Stimulated activated CD8-positive, alpha-beta memory T cell treated with anti-CD3 and anti-CD28 coated beads, Interleukin-4, amount 100 ng/mL, for 24 hours (primary cell): ENCODE results near the gene ROR1.
"Not testable (repeated sequence)": the region's sequence is repeated elsewhere in the genome, so short reads cannot be mapped to it uniquely, and the experiment has no call there.

Source experiments
- DNase-seq: peaks from one replicate; pipeline ENCODE4 v3.0.0-alpha.2; 2020; ENCODE audit warnings: low read depth

Gene ROR1

DNA sequence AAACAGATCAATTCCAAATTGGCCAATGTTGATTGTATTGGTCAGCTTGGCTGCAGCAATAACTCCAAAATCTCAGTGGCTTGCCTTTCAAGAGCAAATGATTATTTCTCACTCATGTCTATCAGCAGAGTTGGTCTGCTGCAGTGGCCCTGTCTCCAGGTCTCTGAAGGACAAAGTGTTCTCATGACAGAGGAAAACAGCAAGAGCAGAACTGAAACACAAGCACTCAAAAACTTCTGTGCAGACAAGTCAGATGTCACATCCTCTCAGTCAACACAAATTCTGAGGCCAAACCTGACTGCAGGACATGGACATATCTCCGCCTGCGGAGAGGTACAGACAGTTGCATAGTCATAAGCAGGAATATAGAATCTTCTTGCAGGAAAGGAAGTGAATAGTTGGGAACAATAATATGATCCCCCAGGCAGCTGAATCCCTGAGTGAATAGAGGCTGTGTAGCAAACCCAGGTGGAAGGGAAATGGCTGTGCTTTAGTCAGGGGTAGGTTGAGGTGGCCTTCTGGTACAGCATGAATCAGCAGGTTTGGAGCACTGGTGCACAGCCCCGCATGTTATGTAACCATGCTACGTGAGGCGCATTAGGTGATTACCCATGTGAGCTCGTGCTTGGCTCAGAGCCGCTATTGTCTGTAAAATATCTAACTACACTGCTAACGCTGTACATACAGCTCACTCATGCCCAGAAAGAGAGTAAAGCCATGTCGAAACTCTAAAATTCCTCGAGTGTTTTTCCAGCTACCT is 412.5 kb downstream of the ROR1 start:
- DNase-seq: no peak

DNA sequence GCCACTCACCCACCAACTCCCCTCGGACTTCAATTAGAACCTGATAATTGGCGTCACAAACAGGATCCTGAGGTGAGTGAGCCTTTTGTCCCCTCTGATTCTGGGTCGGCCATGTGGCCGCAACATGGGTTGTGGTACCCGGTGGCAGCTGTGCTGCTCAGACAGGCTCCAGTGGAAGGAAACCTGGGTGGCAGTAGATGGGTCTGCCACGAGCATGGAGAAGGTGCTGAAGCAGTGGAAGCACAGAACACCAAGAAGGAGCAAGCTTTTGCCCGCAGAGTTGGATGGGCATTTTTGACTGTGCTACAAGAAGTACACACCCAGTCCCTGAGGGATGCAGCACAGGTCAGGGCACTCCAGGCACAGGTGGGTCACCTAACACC is 413.1 kb downstream of the ROR1 start:
- no peak for DNase-seq

DNA sequence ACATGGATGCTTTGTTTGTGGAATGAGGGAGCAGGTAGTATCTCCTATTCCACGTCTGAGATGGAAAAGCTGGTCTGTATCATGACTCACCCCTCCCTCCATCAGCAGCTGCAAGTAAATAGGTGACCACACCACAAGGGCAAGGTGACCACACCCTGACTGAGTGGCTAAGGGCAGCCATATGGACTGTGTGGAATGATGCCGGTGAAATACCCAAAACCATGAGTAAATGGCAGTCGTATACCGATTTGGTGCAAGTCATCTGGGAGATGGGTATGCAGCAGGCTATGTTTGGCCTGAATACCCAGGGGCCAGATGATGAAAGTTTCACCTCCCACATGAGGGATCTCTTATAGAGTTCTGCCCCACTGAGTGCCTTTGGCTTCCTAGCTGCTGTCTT is 413.8 kb downstream of the ROR1 start:
- DNase-seq: no peak

DNA sequence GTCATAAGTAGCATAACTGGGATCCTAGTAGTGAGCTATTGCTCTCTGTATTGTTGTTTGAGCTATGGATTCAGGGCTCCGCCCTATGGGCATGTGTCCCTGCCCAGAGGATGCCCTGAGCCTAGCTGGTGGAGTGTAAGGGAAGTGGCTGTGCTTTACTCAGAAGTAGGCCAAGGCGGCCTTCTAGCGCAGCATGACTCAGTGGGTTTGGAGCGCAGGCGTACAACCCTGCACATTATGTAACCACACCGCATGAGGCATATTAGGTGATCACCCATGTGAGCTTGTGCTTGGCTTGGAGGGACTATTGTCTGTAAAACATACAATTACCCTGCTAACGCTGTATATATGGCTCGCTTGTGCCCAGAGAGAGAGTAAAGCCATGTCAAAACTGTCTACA is 418.5 kb downstream of the ROR1 start:
- DNase-seq: no peak

DNA sequence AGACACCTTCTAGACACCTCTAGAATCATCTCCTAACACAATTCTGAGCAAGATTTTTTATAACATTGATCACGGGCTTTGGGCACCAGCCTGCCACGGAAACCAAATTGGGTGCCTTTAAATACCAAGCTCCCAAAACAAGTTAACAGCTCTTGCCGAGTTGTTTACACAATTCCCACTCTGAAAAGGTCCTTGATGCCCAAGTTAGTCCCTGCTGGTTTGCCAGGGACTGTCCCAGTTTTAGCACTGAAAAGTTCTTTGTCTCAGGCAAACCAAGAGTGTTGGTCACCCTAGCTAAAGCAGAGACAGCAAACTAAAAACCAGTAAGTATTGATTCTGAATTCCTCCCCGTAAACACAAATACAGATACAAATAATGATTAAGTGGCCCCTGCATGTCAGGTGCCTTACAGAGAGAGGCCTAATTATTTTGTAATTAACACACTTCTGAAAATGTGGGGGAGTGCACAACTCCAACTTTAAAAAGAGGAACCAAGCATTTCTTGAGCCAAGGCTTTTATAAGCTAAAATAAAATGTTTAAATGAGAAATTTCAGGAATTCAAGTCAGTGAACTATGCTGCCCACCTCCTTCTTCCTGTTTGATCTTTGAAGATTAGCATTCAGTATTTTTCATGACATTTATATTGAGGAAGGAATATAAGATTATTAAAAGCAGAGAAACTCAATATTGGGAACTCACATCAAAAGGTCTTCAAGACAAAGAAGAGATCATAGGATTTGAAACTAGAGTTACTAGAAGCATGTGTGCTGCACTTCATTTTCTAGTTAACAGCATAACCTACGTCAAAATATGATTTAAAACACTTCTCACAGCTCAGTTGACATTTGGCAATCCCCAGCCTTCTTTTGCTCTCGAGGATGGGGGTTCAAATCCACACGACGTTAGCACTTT is 420.6 kb downstream of the ROR1 start:
- no peak for DNase-seq

DNA sequence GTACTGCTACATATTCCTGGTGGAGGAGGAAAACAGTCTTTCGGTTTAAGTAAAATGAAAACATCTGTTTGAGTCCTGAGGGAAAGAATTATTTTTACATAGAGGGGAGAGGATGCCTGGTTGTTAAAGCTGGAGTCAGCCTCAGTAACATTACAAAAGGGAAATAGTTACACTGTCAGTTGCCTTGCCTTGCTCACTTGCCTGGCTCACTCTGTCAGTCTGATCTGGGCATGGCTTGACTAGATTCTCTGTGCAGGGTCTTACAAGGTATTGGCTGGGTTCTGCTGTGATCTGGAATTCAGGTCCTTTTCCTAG is 421.2 kb downstream of the ROR1 start:
- no peak for DNase-seq

DNA sequence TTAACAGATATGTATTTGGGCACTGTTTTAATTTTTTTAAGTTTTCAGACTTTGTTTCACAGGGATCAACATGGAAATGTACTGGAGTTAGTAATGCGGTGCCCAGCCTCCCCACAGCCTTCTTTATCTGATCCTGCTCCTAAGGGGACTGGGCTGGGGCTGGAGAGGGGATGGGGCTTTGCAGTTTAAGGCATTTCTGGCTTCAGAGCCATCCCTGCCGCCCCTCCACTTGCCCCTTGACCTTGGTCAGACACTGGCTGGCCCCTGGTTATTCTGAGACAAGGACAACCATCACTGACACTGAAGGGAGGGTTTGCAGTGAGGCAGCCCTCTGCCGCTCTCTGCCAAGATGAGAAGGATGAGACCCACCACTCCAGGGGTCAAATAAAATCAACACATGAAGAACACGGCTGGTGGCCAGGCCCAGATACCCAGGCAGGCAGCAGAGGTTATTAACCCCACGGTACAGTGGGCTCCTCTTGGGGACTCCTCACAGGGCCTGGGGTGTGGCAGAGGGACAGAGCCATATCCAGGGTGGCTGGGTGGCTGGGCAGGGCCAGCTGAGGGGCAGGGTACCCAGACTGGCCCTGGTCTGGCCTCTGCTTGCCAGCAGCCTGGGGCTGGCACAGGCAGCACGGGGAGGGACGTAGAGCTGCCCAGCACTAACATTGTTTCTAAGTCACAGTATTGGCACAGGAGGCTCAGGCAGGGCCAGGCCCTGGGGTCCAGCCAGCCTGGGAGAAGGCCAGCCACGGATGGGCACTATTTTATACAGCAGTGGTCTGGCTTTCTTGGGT is 422.5 kb downstream of the ROR1 start:
- DNase-seq: no peak

DNA sequence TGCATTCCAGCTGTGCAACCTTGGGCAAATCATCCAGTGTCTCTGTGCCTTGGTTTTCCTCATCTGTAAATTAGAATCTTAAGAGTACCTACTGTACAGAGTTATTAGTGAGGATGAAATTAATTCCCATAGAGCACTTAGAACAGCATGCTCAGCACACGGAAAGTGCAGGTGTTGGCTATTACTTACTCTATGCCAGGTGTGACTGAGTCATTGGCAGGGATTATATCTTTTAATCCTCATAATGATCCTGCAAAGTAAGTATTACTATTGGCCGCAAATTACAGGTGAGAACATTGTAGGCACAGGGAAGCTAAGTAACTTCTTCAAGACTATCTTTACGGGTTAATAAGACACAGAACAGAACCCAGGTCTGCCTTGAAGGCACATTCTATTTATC is 423.3 kb downstream of the ROR1 start:
- DNase-seq: no peak

DNA sequence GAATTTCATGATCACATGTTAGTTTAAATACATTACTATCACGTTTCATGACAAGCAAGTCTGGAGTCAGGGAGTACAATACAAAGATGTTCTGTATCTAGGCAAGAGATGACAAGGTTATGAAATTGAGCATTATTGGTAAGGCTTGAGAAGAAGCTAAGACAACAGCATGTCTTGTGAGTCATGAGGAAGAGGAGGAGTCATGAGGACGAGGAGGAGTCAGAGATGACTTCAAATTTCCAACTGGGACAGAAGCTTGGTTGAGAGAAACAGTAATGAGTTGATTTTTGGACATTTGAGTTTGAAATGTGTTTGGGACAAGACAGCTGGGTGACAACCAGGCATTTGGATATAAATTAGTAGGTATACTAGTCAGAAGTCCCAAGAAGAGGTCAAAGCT is 425.3 kb downstream of the ROR1 start:
- DNase-seq: no peak

DNA sequence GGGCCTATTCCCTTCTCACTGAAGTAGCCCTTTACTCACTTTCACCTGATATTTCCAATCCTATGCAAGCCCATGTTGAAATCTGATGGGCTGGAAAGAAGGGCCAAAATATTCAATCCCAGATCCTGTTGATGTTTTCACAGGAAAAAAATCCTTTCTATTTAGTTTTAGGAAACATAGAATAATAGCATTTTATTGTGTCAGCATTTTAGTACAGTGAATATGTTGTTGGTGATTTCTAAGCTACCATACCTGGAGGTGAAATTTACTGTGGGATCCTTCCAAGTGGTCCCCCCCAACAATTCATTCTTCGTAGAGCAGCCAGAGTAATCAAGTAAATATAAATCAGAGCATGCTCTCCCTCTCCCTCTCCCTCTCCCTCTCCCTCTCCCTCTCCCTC is 426.2 kb downstream of the ROR1 start:
- no peak for DNase-seq

DNA sequence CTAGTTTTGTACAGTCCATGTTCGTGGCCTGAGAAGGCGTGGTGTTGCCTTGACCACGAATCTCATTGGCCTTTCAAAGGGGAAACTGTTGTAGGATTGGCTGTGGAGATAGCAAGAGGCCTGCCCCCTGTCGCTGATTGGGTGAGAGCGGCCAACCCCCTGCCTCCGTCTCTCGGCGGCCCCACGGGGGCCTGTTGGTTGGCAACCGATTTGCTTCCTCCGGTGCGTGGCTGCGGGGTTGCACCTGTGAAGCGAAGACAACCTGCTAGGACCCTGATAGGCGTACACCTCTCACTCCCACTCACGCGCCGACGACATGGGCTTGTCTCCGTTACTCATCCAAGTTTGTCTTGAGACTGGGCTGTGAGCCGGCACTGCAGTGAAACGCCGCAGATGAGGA is 429.6 kb downstream of the ROR1 start, which contains the start of gene UBE2U:
UBE2U (plus strand) TSS at position 204 of the 400 bp plus-strand sequence. CDS start 428 bp downstream, outside the sequence.
- no peak for DNase-seq

DNA sequence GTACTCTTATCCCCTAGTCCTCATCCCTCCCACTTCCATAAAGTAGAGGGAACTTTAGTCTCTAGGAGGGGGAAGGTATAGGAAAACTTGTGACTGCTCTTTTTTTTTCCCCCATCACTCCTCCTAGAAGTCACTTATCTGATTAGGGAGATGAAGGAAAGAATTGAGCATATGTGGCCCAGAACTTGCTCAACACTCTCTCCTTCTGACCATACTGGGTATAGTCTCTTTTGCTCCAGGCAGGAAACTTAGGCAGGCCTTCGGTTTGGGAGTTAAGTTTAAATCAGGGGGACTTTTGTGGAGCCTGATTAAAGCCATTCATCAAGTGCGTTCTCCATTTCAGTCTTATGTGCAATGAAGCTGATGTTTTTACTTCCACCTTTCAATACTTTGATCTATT is 435.4 kb downstream of the ROR1 start:
- DNase-seq: no peak

DNA sequence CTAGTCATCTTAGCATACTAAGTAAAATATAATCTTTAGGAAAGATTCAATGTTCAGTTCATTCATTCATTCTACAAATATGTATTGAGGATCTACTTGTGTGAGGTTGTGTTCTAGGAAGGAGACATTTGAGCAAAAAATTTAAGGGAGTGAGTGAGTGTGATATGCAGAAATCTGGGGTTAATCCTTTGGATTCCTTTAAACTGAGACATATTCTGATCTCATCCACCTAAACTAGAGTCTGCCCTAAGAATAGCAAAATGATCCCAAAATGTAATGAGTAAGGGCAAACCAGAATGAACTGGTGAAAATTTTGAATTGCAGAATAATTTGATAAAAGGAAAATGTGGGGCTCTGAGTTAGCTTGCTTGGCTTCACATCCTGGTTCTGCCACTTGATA is 438.2 kb downstream of the ROR1 start:
- no peak for DNase-seq

DNA sequence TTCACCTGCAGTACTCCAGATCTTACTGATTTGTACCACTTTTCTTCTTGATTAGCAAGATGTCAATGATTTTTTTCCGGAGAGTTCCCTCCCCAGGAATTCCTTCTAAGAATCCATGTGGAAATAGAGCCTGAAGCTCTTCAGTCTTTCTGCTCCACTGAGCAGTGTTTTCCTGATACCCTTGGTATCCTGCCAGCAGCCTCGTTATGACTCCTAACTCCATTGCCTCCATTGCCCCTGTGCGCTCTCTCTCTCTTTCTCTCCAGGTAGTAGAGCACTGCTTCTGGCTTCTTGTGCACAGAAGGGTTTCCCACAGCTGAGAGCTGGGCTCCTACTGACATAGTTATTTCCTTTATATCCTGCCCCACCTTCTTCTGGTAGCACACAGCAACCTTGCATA is 441.8 kb downstream of the ROR1 start:
- no peak for DNase-seq

DNA sequence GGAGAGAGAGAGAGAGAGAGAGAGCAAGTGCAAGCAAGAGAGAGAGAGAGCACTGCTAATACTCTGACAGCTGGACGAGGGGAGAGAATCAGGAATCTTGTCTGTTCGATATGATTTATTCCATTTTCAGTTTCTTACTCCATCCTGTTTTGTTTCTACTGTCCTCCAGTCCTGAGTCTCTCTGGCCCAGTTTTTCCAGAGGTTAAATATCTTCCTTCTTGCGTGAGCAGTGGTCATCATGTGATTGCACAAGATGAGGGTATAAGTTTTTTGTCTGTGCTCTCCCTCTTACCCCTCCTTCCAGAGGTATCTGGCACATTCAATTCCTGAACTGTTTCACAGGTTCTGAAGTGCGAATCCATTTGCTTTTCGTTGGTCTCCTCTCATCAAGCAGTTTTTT is 446.4 kb downstream of the ROR1 start:
- no peak for DNase-seq

DNA sequence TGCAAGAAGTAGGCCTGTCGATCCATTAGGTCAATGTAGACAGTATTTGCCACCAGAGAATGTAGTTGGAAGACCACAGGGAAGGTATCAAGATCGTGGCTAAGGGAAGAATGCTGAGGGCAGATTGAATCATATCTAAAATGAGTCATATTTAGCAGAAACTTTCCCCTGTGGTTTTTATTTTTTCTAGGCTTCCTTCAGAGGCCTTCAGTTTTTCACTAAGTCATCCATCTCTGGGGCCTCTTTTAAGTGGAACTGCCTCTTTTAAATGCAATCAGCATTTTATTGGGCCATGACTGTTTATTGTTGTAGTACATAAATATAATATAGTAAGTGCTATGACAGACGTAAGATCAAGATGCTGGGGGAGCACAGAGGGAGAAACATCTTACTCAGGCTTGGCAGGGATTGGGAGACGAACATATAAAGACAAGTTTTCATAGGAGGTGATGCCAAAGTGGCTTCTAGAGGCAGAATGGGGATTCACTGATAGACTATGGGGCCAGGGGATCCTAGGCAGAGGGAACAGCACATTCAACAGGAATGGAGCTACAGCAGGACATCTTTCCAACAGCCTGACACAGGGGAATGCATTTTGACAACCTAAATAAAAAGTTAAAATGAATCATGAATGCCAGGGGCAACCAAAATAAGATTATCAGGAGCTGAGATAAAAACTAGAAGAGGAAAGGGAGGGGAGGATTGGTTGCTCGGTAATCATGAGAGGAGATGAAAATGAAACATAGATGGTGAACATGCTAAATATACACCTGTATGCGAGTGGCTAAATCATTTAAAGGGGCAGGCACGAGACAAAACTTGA is 449.7 kb downstream of the ROR1 start:
- DNase-seq: no peak

DNA sequence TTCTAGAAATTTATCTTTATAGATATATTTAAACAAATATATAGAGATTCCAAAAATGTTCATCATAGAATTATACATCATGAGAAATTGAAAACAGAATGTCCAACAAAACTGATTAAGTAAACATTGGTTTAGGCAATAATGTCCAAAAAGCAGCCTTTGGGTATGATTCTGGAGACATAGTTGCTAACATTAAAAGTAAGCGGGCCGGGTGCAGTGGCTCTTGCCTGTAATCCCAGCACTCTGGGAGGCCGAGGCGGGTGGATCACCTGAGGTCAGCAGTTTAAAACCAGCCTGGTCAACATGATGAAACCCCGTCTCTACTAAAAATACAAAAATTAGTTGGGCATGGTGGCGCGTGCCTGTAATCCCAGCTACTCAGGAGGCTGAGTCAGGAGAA is 450.4 kb downstream of the ROR1 start:
- DNase-seq: not testable (repeated sequence)

DNA sequence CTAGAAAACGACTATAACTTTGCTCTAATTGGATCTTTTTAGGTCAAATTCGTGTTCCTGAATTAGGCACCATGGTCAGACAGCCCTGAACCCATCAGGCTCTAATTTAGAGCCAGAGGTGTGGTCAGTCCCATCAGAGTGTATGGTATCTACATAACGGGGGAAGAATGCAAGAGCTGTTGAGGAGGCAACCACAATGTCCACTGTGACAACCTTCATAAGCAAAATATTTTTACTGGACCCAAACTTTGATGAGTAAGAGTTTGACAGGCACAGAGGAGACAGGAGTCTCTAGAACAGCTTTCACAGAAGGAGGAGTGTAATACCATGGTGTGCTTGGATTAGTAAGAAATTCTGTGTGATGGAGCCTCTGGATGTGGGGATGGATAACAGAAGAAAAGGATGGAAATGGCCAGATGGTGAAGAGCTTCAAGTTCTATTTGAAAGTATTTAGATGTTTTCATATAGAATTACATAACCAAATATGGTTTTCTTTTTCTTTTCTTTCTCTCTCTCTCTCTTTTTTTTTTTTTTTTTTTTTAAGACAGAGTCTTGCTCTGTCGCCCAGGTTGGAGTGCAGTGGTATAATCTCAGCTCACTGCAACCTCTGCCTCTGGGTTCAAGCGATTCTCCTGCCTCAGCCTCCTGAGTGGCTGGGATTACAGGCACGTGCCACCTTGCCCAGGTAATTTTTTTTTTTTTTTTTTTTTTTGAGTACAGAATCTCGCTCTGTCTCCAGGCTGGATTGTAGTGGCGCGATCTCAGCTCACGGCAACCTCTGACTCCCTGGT is 454.5 kb downstream of the ROR1 start:
- no peak for DNase-seq

DNA sequence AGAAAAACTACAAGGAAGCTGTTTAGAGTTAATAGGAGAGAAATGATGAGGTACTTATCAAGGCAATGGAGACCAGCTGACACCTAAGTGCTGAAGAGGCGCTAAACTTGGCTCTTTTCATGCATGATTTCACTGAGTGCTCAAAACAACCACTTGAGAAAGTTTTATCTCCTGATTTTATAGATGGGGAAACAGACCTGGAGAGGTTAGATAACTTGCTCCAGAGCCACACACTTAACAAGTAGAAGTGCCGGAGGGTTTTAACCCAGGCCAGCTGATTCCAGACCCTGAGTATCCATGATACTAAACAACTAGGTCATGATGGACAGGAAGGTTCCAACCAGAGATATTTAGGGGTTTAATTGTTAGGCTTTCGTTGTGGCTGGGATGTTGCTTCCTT is 455.5 kb downstream of the ROR1 start:
- no peak for DNase-seq
